GM12801 (cell line): ENCODE measurements around the gene CALCOCO2.

Experiments used
- TF ChIP-seq, protein P1 (sequence below): IDR thresholded peaks from one replicate; pipeline ENCODE4 v1.5.1; 2011; ENCODE audit warnings: control low read depth; ENCODE audit not compliant: insufficient read length; ENCODE audit errors: extremely low read depth

The CALCOCO2 gene

DNA sequence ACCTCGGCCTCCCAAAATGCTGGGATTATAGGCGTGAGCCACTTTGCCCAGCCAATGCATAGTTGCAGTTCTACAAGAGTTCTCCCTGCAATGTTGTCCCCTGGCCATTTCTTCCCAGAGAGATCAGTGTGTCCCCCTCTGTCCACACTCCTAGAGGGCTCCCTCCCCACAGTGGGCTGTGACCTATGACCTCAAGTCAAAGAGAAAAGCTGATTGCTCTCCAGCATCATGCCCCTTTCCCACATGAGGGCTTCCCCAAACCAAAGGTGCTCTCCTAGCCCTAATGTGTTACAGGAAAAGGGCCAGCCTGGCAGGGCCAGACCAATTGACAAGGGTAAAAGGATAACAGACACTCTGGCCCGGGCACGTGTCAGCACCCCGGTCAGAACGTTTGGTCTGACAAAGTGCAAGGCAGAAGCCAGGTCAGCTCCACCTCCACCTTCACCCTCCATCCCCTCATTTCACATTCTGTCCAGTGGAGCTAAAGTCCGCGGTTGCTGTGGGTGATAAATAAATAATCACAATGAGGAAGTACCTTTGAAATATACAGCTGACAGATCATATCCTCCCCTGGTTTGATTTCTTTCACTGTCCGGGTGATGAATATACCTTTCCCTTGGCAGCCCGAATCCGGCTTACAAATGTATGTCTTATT lies 31.6 kb upstream of the CALCOCO2 start:
- TF ChIP-seq, protein P1, sequence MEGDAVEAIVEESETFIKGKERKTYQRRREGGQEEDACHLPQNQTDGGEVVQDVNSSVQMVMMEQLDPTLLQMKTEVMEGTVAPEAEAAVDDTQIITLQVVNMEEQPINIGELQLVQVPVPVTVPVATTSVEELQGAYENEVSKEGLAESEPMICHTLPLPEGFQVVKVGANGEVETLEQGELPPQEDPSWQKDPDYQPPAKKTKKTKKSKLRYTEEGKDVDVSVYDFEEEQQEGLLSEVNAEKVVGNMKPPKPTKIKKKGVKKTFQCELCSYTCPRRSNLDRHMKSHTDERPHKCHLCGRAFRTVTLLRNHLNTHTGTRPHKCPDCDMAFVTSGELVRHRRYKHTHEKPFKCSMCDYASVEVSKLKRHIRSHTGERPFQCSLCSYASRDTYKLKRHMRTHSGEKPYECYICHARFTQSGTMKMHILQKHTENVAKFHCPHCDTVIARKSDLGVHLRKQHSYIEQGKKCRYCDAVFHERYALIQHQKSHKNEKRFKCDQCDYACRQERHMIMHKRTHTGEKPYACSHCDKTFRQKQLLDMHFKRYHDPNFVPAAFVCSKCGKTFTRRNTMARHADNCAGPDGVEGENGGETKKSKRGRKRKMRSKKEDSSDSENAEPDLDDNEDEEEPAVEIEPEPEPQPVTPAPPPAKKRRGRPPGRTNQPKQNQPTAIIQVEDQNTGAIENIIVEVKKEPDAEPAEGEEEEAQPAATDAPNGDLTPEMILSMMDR, result no peak

DNA sequence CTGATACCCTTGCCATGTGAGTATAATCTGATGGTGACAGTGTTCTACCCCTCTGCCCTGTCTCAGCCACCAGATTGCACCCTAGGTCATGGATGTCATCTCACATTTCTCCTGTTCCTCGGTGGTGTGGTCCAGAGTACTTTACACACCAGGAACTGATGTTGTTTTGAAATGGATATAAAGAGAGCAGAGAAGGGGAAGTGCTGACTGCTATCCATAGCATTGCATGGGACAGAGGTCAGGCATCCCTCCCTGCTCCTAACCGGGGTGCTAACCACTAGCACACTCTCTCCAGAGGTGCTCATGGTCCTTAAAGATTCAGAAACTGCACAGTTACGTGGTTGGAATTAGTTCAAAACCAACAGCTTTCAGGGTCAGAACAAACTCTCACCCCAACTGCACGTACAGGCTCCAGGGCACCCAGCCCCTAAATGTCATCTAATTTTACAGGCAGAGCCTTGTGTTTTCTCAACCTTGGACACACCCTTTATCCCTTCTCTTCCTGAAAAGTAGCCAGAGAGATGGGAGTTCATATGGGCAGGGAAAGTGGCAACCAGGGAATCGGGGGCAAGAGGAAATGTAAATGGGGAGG lies 30.1 kb upstream of the CALCOCO2 start:
- TF ChIP-seq, protein P1, result no peak

DNA sequence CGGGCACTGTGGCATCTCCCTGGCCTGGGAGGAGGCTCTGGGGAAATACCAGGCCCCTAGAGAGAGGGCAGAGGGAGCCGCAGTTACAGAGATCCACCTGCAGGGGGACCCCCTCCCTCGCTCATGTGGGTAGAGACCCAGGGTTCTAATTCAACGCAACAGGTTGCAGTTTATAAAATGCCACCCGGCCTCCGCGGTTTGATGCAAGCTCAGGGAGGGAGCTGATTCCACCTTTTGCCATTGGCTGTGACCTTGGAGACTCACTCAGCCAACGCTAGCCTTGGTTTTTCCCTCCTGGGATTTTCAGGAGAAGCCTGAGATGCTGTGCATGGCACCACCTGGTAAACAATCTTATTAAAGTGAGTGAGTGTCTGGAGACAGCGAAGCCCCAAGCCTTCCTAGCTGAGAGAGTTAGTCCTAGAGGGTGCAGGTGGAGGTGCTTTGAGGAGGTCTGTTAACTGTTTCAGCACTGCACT lies 25.9 kb upstream of the CALCOCO2 start:
- TF ChIP-seq, protein P1, result no peak

DNA sequence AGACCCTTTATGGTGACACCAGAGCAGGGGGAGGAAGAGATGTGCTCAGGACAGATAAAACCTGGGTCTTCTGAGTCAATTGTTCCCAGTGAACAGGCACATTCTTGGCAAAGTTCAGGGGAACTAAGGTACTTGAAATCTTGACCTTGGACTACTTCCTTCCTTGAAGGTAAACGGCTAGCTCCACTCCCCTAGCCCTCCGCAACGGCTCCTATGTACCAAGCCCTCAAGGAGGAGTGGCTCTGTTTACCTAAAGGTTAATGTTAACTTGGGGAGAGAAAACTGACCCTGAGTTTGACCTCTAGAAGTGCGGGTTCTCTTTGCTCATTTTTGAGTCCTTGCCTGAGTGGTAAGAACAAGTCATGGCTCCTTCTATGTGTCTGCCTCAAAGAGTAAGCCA lies 21.7 kb upstream of the CALCOCO2 start:
- TF ChIP-seq, protein P1, result no peak

DNA sequence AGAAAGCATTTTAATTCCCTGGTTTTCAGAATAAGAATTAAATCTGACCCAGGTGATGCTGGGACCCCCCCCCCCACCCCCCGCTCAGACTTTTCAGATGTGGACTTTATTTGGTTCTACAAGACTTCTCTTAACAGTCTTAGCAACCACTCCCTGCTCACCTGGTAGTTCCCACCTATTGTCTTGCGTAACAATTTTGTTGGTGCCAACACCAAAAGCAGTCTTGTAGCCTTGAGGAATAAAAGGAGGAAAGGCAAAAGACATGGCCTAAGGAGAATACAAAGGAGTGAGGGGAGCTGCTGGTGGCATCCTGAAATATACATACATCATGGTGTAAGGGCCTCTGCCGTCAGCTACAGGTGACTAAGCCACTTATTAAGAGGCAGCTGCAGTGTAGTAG lies 18.8 kb upstream of the CALCOCO2 start:
- TF ChIP-seq, protein P1, result no peak

DNA sequence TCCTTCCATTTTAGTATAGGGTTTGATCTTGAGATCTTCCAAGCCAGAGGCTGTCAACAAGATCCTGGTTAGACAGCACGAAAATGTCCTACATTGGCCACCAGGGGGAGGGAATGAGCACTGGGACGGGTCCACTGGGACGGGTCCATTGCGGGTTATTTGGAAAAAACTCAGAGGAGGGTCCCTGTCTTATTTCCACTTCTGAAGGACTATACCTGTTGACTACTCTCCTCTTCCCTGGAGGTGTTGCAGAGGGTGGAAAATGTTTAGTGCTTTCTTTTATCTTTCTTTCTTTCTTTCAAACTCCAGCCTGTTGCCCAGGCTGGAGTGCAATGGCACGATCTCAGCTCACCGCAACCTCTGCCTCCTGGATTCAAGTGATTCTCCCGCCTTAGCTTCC lies 16.3 kb upstream of the CALCOCO2 start:
- TF ChIP-seq, protein P1, result no peak

DNA sequence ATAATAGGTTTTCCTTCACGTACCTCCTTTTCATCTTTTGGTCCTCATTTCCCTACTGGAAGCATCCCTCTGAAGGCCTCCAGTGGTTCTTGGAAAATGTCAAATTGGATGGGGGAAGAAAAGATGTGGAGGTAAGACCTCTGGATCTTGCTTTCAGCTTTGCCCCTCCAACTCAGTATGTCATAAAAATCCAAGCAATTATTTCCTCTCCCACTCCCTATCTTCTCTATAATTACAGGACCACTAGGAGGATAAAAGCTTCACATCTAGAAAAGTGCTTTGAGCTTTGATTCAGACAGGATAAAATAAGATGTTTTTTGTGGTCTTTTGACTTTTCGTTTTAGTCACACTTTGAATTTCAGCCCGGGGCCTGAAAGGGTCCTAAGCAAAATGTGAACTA lies 15.5 kb upstream of the CALCOCO2 start:
- TF ChIP-seq, protein P1, result no peak
